HepG2 (cell line): Measurements from ENCODE around the gene CDNF. TPM values are rescaled to one million over a fixed set of nuclear protein-coding genes. Genes with fewer than 3 reads are reported as not detected.

Experiments
- ATAC-seq: fragments of 200-7000 bp; cut with Tn5 transposase; 3 replicates; pipeline ENCODE4 v1.9.1; 2020; ENCODE audit warnings: mild to moderate bottlenecking, moderate library complexity
- BruUV-seq: library from RNA; stranded (reverse); fragments of 400-500 nt; replicated peaks from 2 replicates; lab custom pipeline; 2021; lab: Mats Ljungman, UMichigan
- CTCF ChIA-PET: fragments of 300-600 bp; formaldehyde crosslinking; extraction: SDS; loops from one replicate; lab custom pipeline; 2021; ENCODE audit warnings: low total read pairs, inconsistent platforms, low intra/inter-chr PET ratio; lab: Yijun Ruan, JAX
- POLR2A ChIA-PET: fragments of 350-600 bp; sonication (Branson Sonifier 250); formaldehyde crosslinking; loops from one replicate; lab custom pipeline; 2020; ENCODE audit warnings: antibody characterized with exemption, inconsistent platforms; lab: Yijun Ruan, JAX
- DNase-seq: peaks from one replicate; pipeline ENCODE4 v3.0.0-alpha.2; 2015; ENCODE audit warnings: low spot score
- FAIRE-seq: peaks from 3 replicates; lab custom pipeline; 2011; peaks lifted over from hg19 to GRCh38; lab: Jason Lieb, UNC
- H2AFZ ChIP-seq: one replicate; pipeline ENCODE4 v1.6.1; 2011; ENCODE audit warnings: low read length, inconsistent platforms
- H3K27ac ChIP-seq: fragments of 300-600 bp; 3 replicates; pipeline ENCODE4 v1.8.0; 2011; ENCODE audit warnings: mixed run types, mild to moderate bottlenecking, mixed read lengths, low read length, inconsistent platforms; ENCODE audit not compliant: insufficient read depth; ENCODE audit errors: extremely low read length
- H3K27me3 ChIP-seq, 2 experiments: fragments of 200-600 bp in 1 of 2; 2 replicates in 1 of 2; 3 replicates in 1 of 2; pipeline versions ENCODE4 v1.6.0 to v1.8.0; 2011; ENCODE audit warnings: low read length in 2 of 2, mild to moderate bottlenecking in 2 of 2, moderate library complexity in 2 of 2, inconsistent platforms in 1 of 2; ENCODE audit not compliant: insufficient read depth in 2 of 2, control insufficient read depth in 1 of 2
- H3K36me3 ChIP-seq, 2 experiments: fragments of 200-600 bp in 1 of 2; replicated peaks in 1 of 2; 2 replicates in 1 of 2; 3 replicates in 1 of 2; pipeline versions ENCODE4 v1.5.1 to v1.8.0; 2011; ENCODE audit warnings: low read length in 2 of 2, inconsistent platforms in 1 of 2; ENCODE audit not compliant: insufficient read depth in 2 of 2, control insufficient read depth in 1 of 2
- H3K4me1 ChIP-seq: 2 replicates; pipeline ENCODE4 v1.5.1; 2012; ENCODE audit warnings: low read length, inconsistent platforms; ENCODE audit not compliant: insufficient read depth
- H3K4me2 ChIP-seq: 2 replicates; pipeline ENCODE4 v1.6.0; 2011; ENCODE audit warnings: low read depth, low read length, inconsistent platforms
- H3K4me3 ChIP-seq, 3 experiments: fragments of 200-600 bp in 1 of 3; sonication (generic), shearing (Covaris generic) in 1 of 3; replicated peaks in 1 of 3; 2 replicates each; pipeline ENCODE4 v1.5.1; 2011 to 2016; ENCODE audit warnings: low read length in 3 of 3, inconsistent platforms in 2 of 3, low read depth in 2 of 3, mild to moderate bottlenecking in 2 of 3, control low read depth in 1 of 3, mixed read lengths in 1 of 3; ENCODE audit not compliant: insufficient read depth in 1 of 3
- H3K79me2 ChIP-seq: one replicate; pipeline ENCODE4 v1.6.1; 2011; ENCODE audit warnings: low read length, inconsistent platforms; ENCODE audit not compliant: insufficient read depth
- H3K9ac ChIP-seq: 2 replicates; pipeline ENCODE4 v1.6.0; 2011; ENCODE audit warnings: mild to moderate bottlenecking, low read depth, low read length, inconsistent platforms; ENCODE audit not compliant: insufficient read depth
- H3K9me3 ChIP-seq: 2 replicates; pipeline ENCODE4 v1.5.1; 2012; ENCODE audit warnings: mild to moderate bottlenecking, low read length
- H4K20me1 ChIP-seq: 2 replicates; pipeline ENCODE4 v1.6.0; 2011; ENCODE audit warnings: inconsistent platforms, mild to moderate bottlenecking, low read length, moderate library complexity; ENCODE audit not compliant: insufficient read depth
- ARID3A ChIP-seq: IDR thresholded peaks from 2 replicates; pipeline ENCODE4 v1.6.1; 2012; ENCODE audit warnings: low read depth, low read length, improper control_type of control experiment
- CENPT ChIP-seq: sonication (generic); formaldehyde crosslinking; IDR thresholded peaks from 2 replicates; pipeline ENCODE4 v1.8.0; 2022; ENCODE audit warnings: low read depth, mild to moderate bottlenecking, moderate library complexity, missing genetic modification reagents
- DMTF1 ChIP-seq: sonication (generic); formaldehyde crosslinking; IDR thresholded peaks from 2 replicates; pipeline ENCODE4 v1.4.0; 2020; ENCODE audit warnings: mild to moderate bottlenecking, missing genetic modification reagents
- FOXA3 ChIP-seq: IDR thresholded peaks from 2 replicates; pipeline ENCODE4 v1.6.1; 2016; ENCODE audit warnings: missing genetic modification reagents, missing compliant biosample characterization
- KLF9 ChIP-seq: IDR thresholded peaks from 2 replicates; pipeline ENCODE4 v1.6.1; 2016; ENCODE audit warnings: low read depth
- MYPOP ChIP-seq: sonication (generic); formaldehyde crosslinking; IDR thresholded peaks from 2 replicates; pipeline ENCODE4 v1.8.1; 2023; ENCODE audit warnings: mild to moderate bottlenecking, moderate library complexity, missing genetic modification reagents
- NR2F2 ChIP-seq: IDR thresholded peaks from 2 replicates; pipeline ENCODE4 v1.6.1; 2012; ENCODE audit warnings: low read depth, inconsistent platforms, borderline replicate concordance
- PHF8 ChIP-seq: sonication (generic); formaldehyde crosslinking; IDR thresholded peaks from 2 replicates; pipeline ENCODE4 v1.5.0; 2020; ENCODE audit warnings: missing genetic modification reagents
- POLR2A ChIP-seq, 2 experiments: IDR thresholded peaks; 2 replicates each; pipeline ENCODE4 v1.6.1; 2011; ENCODE audit warnings: low read depth in 2 of 2, low read length in 2 of 2, mild to moderate bottlenecking in 1 of 2, moderate library complexity in 1 of 2; ENCODE audit not compliant: insufficient read depth in 1 of 2
- TEAD3 ChIP-seq: optimal IDR thresholded peaks from 2 replicates; pipeline ENCODE3; 2016; ENCODE audit warnings: borderline replicate concordance
- ZBTB39 ChIP-seq: sonication (generic); formaldehyde crosslinking; IDR thresholded peaks from 2 replicates; pipeline ENCODE4 v1.5.0; 2020; ENCODE audit warnings: missing genetic modification reagents
- ZNF430 ChIP-seq: sonication (generic); formaldehyde crosslinking; IDR thresholded peaks from 2 replicates; pipeline ENCODE4 v1.9.0; 2021; ENCODE audit warnings: mild to moderate bottlenecking, missing genetic modification reagents
- ZNF44 ChIP-seq: sonication (generic); formaldehyde crosslinking; IDR thresholded peaks from 2 replicates; pipeline ENCODE4 v1.5.1; 2020; ENCODE audit warnings: mild to moderate bottlenecking, missing genetic modification reagents
- WGBS: methylation state at CpG from one replicate; pipeline ENCODE4 v1.1.6; 2017; ENCODE audit warnings: low lambda C conversion rate; 5-methylcytosine and 5-hydroxymethylcytosine counted together
- in situ Hi-C: cut with HindIII; loops from 2 replicates; pipeline ENCODE4 v1.10.0; 2017; ENCODE audit warnings: low pct_unique_long_range_greater_than_20kb; ENCODE audit not compliant: extremely low pct_ligation_motif_present
- intact Hi-C: fragments of 100-400 bp; cut with micrococcal nuclease; formaldehyde crosslinking; loops from one replicate; pipeline ENCODE4 v1.10.0; 2022; ENCODE audit not compliant: unreplicated experiment
- polyA plus RNA-seq, 8 experiments: library from polyadenylated mRNA; depleted of rRNA in 3 of 8; stranded (reverse) in 7 of 8; unstranded in 1 of 8; fragments of >200 nt; fragmentation: Illumina TruSeq in 4 of 8; extraction: Trizol in 4 of 8; gene quantifications; 2 replicates each; pipeline versions ENCODE4 v1.2.1 to v1.2.3, GENCODE V29; 2011 to 2016; ENCODE audit warnings: low read depth in 4 of 8, missing spikeins in 1 of 8, mixed read lengths in 1 of 8; ENCODE audit not compliant: insufficient read depth in 1 of 8
- total RNA-seq, 5 experiments: library from RNA; depleted of rRNA; stranded (reverse); fragments of >200 nt; fragmentation: Illumina TruSeq; extraction: Trizol; gene quantifications; 2 replicates each; pipeline ENCODE4 v1.2.3, GENCODE V29; 2016; ENCODE audit warnings: low read depth in 1 of 5

The CDNF gene
- total and polyA plus RNA-seq, 2 of the 13 experiments (the other 11 are each of a cell fraction or from before 2014, with no cell fraction given): 0.29 to 0.33 TPM

GRCh38 chr10:14838582-14839304 is 906 bp upstream of the CDNF start (continued):
- TF ChIP-seq DMTF1 (CRISPR knock-in tag) (no peak), MYPOP (CRISPR knock-in tag) (no peak), CENPT (CRISPR knock-in tag) (no peak), FOXA3 (CRISPR knock-in tag) (no peak), PHF8 (CRISPR knock-in tag) (peak; percentile 17; the same call in 1 of the 2 replicates), ZNF430 (CRISPR knock-in tag) (peak; percentile 41; the same call in 1 of the 2 replicates)

- CTCF ChIA-PET: no interaction called here
- peak; percentile 6 for DNase-seq
- peak in 1 of 2 experiments; percentile 21; a peak in 1 of 4 replicates for TF ChIP-seq POLR2A (IDR thresholded peaks at IDR 0.05; ENCODE audit: insufficient read depth in 1 of 2, low read depth in 2 of 2, low read length in 2 of 2)
- no peak for TF ChIP-seq ZBTB39 (CRISPR knock-in tag)
- TF ChIP-seq ARID3A: 0 out of 2 replicates have a peak, but pooled peaks have one; percentile 7
- 0 out of 2 replicates have a peak, but pooled peaks have one; percentile 13 for TF ChIP-seq KLF9
- TF ChIP-seq ZNF44 (CRISPR knock-in tag): 0 out of 2 replicates have a peak, but pooled peaks have one; percentile 5
- TF ChIP-seq TEAD3: peak; percentile 23
- TF ChIP-seq NR2F2: 0 out of 2 replicates have a peak, but pooled peaks have one; percentile 1
Observed at GRCh38 chr10:14837003-14837756, 657 bp downstream of the CDNF start.

More at GRCh38 chr10:14837003-14837756, 657 bp downstream of the CDNF start:
- peak overlapping the region; percentile 81 for H3K27ac ChIP-seq
- intact Hi-C loops (loop anchor here (5.0 to 10.0 kb wide), 4 partner anchors 118 to 340 kb away; partner anchors contain the start of genes DCLRE1C and MEIG1), in situ Hi-C loops (no loop called here)
- POLR2A ChIA-PET: interaction anchor here (0.7 to 3.7 kb wide), 15 partner anchors 8 to 653 kb away, joined by 3 to 54 read pairs (median 4); partner anchors contain the start of genes DCLRE1C, MEIG1 and SUV39H2
- peaks cover 25% of the 10 kb centered on the region for H3K79me2 ChIP-seq
- FAIRE-seq (no peak), ATAC-seq (no peak)
- peaks cover 5 to 15% of the 10 kb centered on the region in 2 experiments for H3K36me3 ChIP-seq
- TSS peak; percentile 80 for BruUV-seq
- H3K4me2 ChIP-seq: peak overlapping the region; percentile 83
- no peaks in the 10 kb centered on the region for H3K9me3 ChIP-seq
- H2AFZ ChIP-seq: peak overlapping the region; percentile 20
- whole genome bisulfite sequencing: 19% methylated on average over 9 of the region's 14 CpGs
- H3K4me1 ChIP-seq: peaks cover 17% of the 10 kb centered on the region
- H4K20me1 ChIP-seq: peaks cover 4% of the 10 kb centered on the region; the same call in 1 of the 2 replicates
- H3K27me3 ChIP-seq: no peaks in the 10 kb centered on the region; a peak in 1 of 5 replicates
- peak overlapping the region; percentile 83 for H3K9ac ChIP-seq
- peak overlapping the region; percentile 65 to 93 (median 74) for H3K4me3 ChIP-seq
